K562 (cell line): ENCODE results near the gene NUB1. TPM values are rescaled to one million over a fixed set of nuclear protein-coding genes. Genes with fewer than 3 reads are reported as not detected.

ENCODE experiments used
- ATAC-seq: fragments of 200-7000 bp; cut with Tn5 transposase; 3 replicates; pipeline ENCODE4 v1.9.1; 2020; ENCODE audit warnings: moderate library complexity
- BruUV-seq: library from RNA; stranded (reverse); fragments of 400-500 nt; replicated peaks from 2 replicates; lab custom pipeline; 2021; lab: Mats Ljungman, UMichigan
- CTCF ChIA-PET: fragments of 300-600 bp; formaldehyde crosslinking; extraction: SDS; loops from one replicate; lab custom pipeline; 2021; ENCODE audit warnings: low intra/inter-chr PET ratio; lab: Yijun Ruan, JAX
- POLR2A ChIA-PET: fragments of 300-600, 350-650 bp; sonication (Branson Sonifier 250); formaldehyde crosslinking; extraction: SDS; loops from one replicate; lab custom pipeline; 2021; ENCODE audit warnings: antibody characterized with exemption, inconsistent platforms; lab: Yijun Ruan, JAX
- DNase-seq, 4 experiments: peaks; one replicate each; pipeline versions ENCODE4 v3.0.0 to v3.0.0-alpha.2; 2011 to 2018; ENCODE audit warnings: low spot score in 3 of 4, mixed read lengths in 3 of 4; ENCODE audit errors: extremely low read depth in 1 of 4
- FAIRE-seq: peaks from 2 replicates; lab custom pipeline; 2011; peaks lifted over from hg19 to GRCh38; lab: Jason Lieb, UNC
- H2AFZ ChIP-seq: 2 replicates; pipeline ENCODE4 v1.6.0; 2011; ENCODE audit warnings: low read depth, low read length, control low read depth, inconsistent platforms
- H3K27ac ChIP-seq: fragments of 200-600 bp; 3 replicates; pipeline ENCODE4 v1.8.0; 2011; ENCODE audit warnings: low read depth, mild to moderate bottlenecking, control low read depth, inconsistent platforms, low read length, moderate library complexity, mixed read lengths; ENCODE audit errors: extremely low read depth
- H3K27me3 ChIP-seq, 2 experiments: fragments of 300-600 bp in 1 of 2; 2 replicates in 1 of 2; 3 replicates in 1 of 2; pipeline versions ENCODE4 v1.6.0 to v1.8.0; 2011; ENCODE audit warnings: inconsistent platforms in 2 of 2, low read length in 2 of 2, mild to moderate bottlenecking in 1 of 2, mixed read lengths in 1 of 2, moderate library complexity in 1 of 2; ENCODE audit not compliant: control insufficient read depth in 2 of 2, insufficient read depth in 2 of 2
- H3K36me3 ChIP-seq: fragments of 300-600 bp; 3 replicates; pipeline ENCODE4 v1.8.0; 2011; ENCODE audit warnings: mild to moderate bottlenecking, low read length, inconsistent platforms; ENCODE audit not compliant: control insufficient read depth, insufficient read depth
- H3K4me1 ChIP-seq, 2 experiments: fragments of 200-600 bp in 1 of 2; replicated peaks in 1 of 2; 2 replicates in 1 of 2; 3 replicates in 1 of 2; pipeline versions ENCODE4 v1.5.1 to v1.8.0; 2011; ENCODE audit warnings: inconsistent platforms in 2 of 2, low read length in 2 of 2, mild to moderate bottlenecking in 1 of 2, mixed read lengths in 1 of 2, moderate library complexity in 1 of 2; ENCODE audit not compliant: control insufficient read depth in 2 of 2, insufficient read depth in 2 of 2
- H3K4me2 ChIP-seq: 2 replicates; pipeline ENCODE4 v1.6.1; 2011; ENCODE audit warnings: low read length, control low read depth, inconsistent platforms, mixed read lengths; ENCODE audit not compliant: insufficient read depth
- H3K4me3 ChIP-seq: fragments of 200-600 bp; sonication (generic), shearing (Covaris generic); 2 replicates; pipeline ENCODE4 v1.5.1; 2016; ENCODE audit warnings: control low read depth, inconsistent platforms
- H3K79me2 ChIP-seq: fragments of 200-600 bp; 3 replicates; pipeline ENCODE4 v1.8.0; 2011; ENCODE audit warnings: low read length, inconsistent platforms; ENCODE audit not compliant: control insufficient read depth, insufficient read depth
- H3K9ac ChIP-seq, 2 experiments: 2 replicates each; pipeline versions ENCODE4 v1.6.0 to v1.6.1; 2011; ENCODE audit warnings: low read depth in 2 of 2, low read length in 2 of 2, control low read depth in 1 of 2, inconsistent platforms in 1 of 2, mild to moderate bottlenecking in 1 of 2, mixed read lengths in 1 of 2; ENCODE audit not compliant: insufficient read depth in 1 of 2
- H3K9me1 ChIP-seq: one replicate; pipeline ENCODE4 v1.6.0; 2011; ENCODE audit warnings: inconsistent platforms, mild to moderate bottlenecking, low read length, moderate library complexity; ENCODE audit not compliant: control insufficient read depth, insufficient read depth
- H3K9me3 ChIP-seq: replicated peaks from 2 replicates; pipeline ENCODE4 v1.5.1; 2011; ENCODE audit warnings: low read depth, low read length, inconsistent platforms; ENCODE audit not compliant: control insufficient read depth, insufficient read depth
- H4K20me1 ChIP-seq: replicated peaks from 2 replicates; pipeline ENCODE4 v1.6.1; 2011; ENCODE audit warnings: low read length, inconsistent platforms, mixed read lengths; ENCODE audit not compliant: control insufficient read depth, insufficient read depth
- BRCA1 ChIP-seq, 2 experiments: fragments of 450-650 bp in 1 of 2; sonication (generic) in 1 of 2; formaldehyde crosslinking in 1 of 2; IDR thresholded peaks; 2 replicates each; pipeline versions ENCODE4 v1.5.0 to v1.6.1; 2017 to 2020; ENCODE audit warnings: mild to moderate bottlenecking in 1 of 2, missing genetic modification reagents in 1 of 2
- CCNT2 ChIP-seq: IDR thresholded peaks from 2 replicates; pipeline ENCODE4 v1.6.1; 2011; ENCODE audit warnings: borderline replicate concordance, low read depth, mild to moderate bottlenecking, moderate library complexity, mixed read lengths, low read length; ENCODE audit not compliant: insufficient read length; ENCODE audit errors: extremely low read depth
- CHAMP1 ChIP-seq: fragments of 450-650 bp; IDR thresholded peaks from 2 replicates; pipeline ENCODE4 v1.6.1; 2016; ENCODE audit warnings: mild to moderate bottlenecking
- CXXC5 ChIP-seq: fragments of 250-450 bp; sonication (Bioruptor Pico); IDR thresholded peaks from 2 replicates; pipeline ENCODE4 v1.8.0; 2022; ENCODE audit warnings: inconsistent platforms, mild to moderate bottlenecking, moderate library complexity
- TEAD1 ChIP-seq, 2 experiments: fragments of 450-650 bp in 1 of 2; sonication (generic) in 1 of 2; formaldehyde crosslinking; IDR thresholded peaks; 2 replicates each; pipeline versions ENCODE4 v1.4.0 to v1.8.0; 2020 to 2022; ENCODE audit warnings: mild to moderate bottlenecking in 2 of 2, missing genetic modification reagents in 1 of 2
- XRCC5 ChIP-seq: fragments of 200-400 bp; formaldehyde crosslinking; IDR thresholded peaks from 2 replicates; pipeline ENCODE4 v1.6.1; 2017; ENCODE audit warnings: low read depth, mild to moderate bottlenecking, low read length
- ZBED1 ChIP-seq: IDR thresholded peaks from 2 replicates; pipeline ENCODE4 v1.6.1; 2014
- ZNF277 ChIP-seq: fragments of 250-450 bp; sonication (Bioruptor Pico); IDR thresholded peaks from 2 replicates; pipeline ENCODE4 v1.8.0; 2022; ENCODE audit warnings: inconsistent platforms, mild to moderate bottlenecking, moderate library complexity, borderline replicate concordance
- ZNF511 ChIP-seq: sonication (generic); formaldehyde crosslinking; IDR thresholded peaks from 2 replicates; pipeline ENCODE4 v1.8.0; 2022; ENCODE audit warnings: mild to moderate bottlenecking, missing genetic modification reagents
- ZNF586 ChIP-seq: fragments of 450-650 bp; formaldehyde crosslinking; conservative IDR thresholded peaks from 2 replicates; pipeline ENCODE4 v1.4.0; 2020; ENCODE audit warnings: mild to moderate bottlenecking, moderate library complexity
- ZNF764 ChIP-seq: fragments of 250-450 bp; sonication (Bioruptor Pico); IDR thresholded peaks from 2 replicates; pipeline ENCODE4 v1.4.0; 2020; ENCODE audit warnings: low read depth, mild to moderate bottlenecking, moderate library complexity
- WGBS: fragments of 100-300 bp; shearing (Covaris generic); methylation state at CpG from one replicate; pipeline ENCODE4 v1.1.6; 2016; ENCODE audit warnings: low coverage, mixed read lengths; ENCODE audit not compliant: insufficient coverage; ENCODE audit errors: missing lambda C conversion rate; 5-methylcytosine and 5-hydroxymethylcytosine counted together
- in situ Hi-C: fragments of 300-500 bp; cut with MboI; formaldehyde crosslinking; loops from 4 replicates; pipeline ENCODE4 v1.15.0; 2018; ENCODE audit warnings: inconsistent platforms, mixed read lengths
- intact Hi-C: fragments of 100-400 bp; cut with micrococcal nuclease; formaldehyde crosslinking; loops from 2 replicates; pipeline ENCODE4 v1.14.2; 2022
- polyA plus RNA-seq, 8 experiments: library from polyadenylated mRNA; depleted of rRNA in 4 of 8; stranded (reverse) in 5 of 8; unstranded in 3 of 8; fragments of >200 nt; fragmentation: Nextera tagmentation in 2 of 8; fragmentation: Illumina TruSeq in 1 of 8; extraction: Ambion mirVana in 2 of 8; extraction: Trizol in 1 of 8; gene quantifications; 2 replicates each; pipeline versions ENCODE4 v1.2.1 to v1.2.3, GENCODE V29; 2011 to 2014; ENCODE audit warnings: inconsistent platforms in 1 of 8, missing spikeins in 1 of 8
- total RNA-seq, 7 experiments: library from RNA; depleted of rRNA in 6 of 7; stranded (reverse); fragments of >200 nt in 6 of 7; fragmentation: Illumina TruSeq in 2 of 7; extraction: Trizol in 2 of 7; gene quantifications; 2 replicates each; pipeline versions ENCODE4 v1.2.1 to v1.2.3, GENCODE V29; 2011 to 2021; ENCODE audit warnings: low replicate concordance in 1 of 7

NUB1 gene
- total and polyA plus RNA-seq, 9 of the 15 experiments (the other 6 are each of a cell fraction or from before 2014, with no cell fraction given): 43.2 to 159 (median 85.2) TPM

- peaks cover 0 to 5% of the 10 kb centered on the region in 2 experiments; a peak in 2 of 5 replicates for H3K27me3 ChIP-seq
- H3K27ac ChIP-seq: no peak overlapping the region
- H3K9me3 ChIP-seq: peaks cover 9% of the 10 kb centered on the region
- FAIRE-seq (no peak), ATAC-seq (no peak), DNase-seq (no peak)
- WGBS: 75% methylated on average over 13 of the region's 13 CpGs
- no peak overlapping the region for H2AFZ ChIP-seq
- no peaks in the 10 kb centered on the region for H4K20me1 ChIP-seq
- intact Hi-C loops: loop anchor here (10.0 kb wide), 1 partner anchor 48 kb away; the partner anchor contains the start of gene CRYGN
- BruUV-seq: no TSS peak
- H3K4me1 ChIP-seq: peaks cover 32 to 63% of the 10 kb centered on the region in 2 experiments
- ChIA-PET CTCF (no interaction called here), POLR2A (interaction anchor here (0.6 to 1.0 kb wide), 2 partner anchors 19 to 780 kb away, joined by 3 read pairs; no protein-coding TSS in a partner anchor)
- H3K36me3 ChIP-seq: no peaks in the 10 kb centered on the region
- no peak overlapping the region for H3K4me2 ChIP-seq
- no peak overlapping the region for H3K9ac ChIP-seq
- no peak overlapping the region for H3K4me3 ChIP-seq
- H3K79me2 ChIP-seq: no peaks in the 10 kb centered on the region
- in situ Hi-C loops: no loop called here
- TF ChIP-seq XRCC5: no peak
- TF ChIP-seq ZNF277: no peak
- TF ChIP-seq ZNF764: no peak
- TF ChIP-seq CXXC5: no peak
- TF ChIP-seq CHAMP1: no peak
- TF ChIP-seq ZNF586 (CRISPR knock-in tag): no peak
- no peak for TF ChIP-seq ZBED1
- no peak for TF ChIP-seq TEAD1 (CRISPR knock-in tag; IDR thresholded peaks at IDR 0.05)
- TF ChIP-seq CCNT2: no peak
- TF ChIP-seq ZNF511 (CRISPR knock-in tag): no peak
- TF ChIP-seq BRCA1 (IDR thresholded peaks at IDR 0.05): no peak
- TF ChIP-seq BRCA1 (CRISPR knock-in tag; IDR thresholded peaks at IDR 0.05): no peak
- H3K9me1 ChIP-seq: peaks cover 4% of the 10 kb centered on the region
These were observed 55.4 kb downstream of the NUB1 start for GRCh38 chr7:151397026-151397425.
